Measurements from ENCODE around the gene SLC17A9. TPM values are rescaled to one million over a fixed set of nuclear protein-coding genes. Genes with fewer than 3 reads are reported as not detected.

Gene SLC17A9
- total and polyA plus RNA-seq, 4 donors = 5.3 to 54.5 (median 18.2) TPM

- Histone ChIP-seq H3K4me1 (ENCODE audit: control insufficient read depth in 1 of 2, insufficient read depth in 2 of 2, low read length in 2 of 2) (no peaks in the 10 kb centered on the region), H3K4me3 (ENCODE audit: low read length in 2 of 2) (no peak overlapping the region), H3K27me3 (ENCODE audit: control insufficient read depth in 1 of 2, insufficient read depth in 2 of 2, low read length in 1 of 2) (no peaks in the 10 kb centered on the region), H3K36me3 (ENCODE audit: control insufficient read depth in 1 of 2, insufficient read depth in 2 of 2, low read length in 1 of 2) (no peaks in the 10 kb centered on the region), H3K9me3 (ENCODE audit: control insufficient read depth, low read length) (no peaks in the 10 kb centered on the region), H3K27ac (ENCODE audit: low read depth in 1 of 2, low read length in 2 of 2) (no peak overlapping the region)
- ATAC-seq (ENCODE audit: low FRiP score) = no peak
- intact Hi-C loops (cut with DNase I) = loop anchor here in 1 of 2 donors (10.0 kb wide), 1 partner anchor 151 kb away; the partner anchor contains the start of gene OGFR
- DNase-seq = peak in 1 of 2 donors; percentile 43
- 82 to 86% methylated on average over 23 of the region's 23 CpGs for WGBS, 2 donors
Observed at GRCh38 chr20:62955519-62956386, 3.2 kb downstream of the SLC17A9 start.

DNA sequence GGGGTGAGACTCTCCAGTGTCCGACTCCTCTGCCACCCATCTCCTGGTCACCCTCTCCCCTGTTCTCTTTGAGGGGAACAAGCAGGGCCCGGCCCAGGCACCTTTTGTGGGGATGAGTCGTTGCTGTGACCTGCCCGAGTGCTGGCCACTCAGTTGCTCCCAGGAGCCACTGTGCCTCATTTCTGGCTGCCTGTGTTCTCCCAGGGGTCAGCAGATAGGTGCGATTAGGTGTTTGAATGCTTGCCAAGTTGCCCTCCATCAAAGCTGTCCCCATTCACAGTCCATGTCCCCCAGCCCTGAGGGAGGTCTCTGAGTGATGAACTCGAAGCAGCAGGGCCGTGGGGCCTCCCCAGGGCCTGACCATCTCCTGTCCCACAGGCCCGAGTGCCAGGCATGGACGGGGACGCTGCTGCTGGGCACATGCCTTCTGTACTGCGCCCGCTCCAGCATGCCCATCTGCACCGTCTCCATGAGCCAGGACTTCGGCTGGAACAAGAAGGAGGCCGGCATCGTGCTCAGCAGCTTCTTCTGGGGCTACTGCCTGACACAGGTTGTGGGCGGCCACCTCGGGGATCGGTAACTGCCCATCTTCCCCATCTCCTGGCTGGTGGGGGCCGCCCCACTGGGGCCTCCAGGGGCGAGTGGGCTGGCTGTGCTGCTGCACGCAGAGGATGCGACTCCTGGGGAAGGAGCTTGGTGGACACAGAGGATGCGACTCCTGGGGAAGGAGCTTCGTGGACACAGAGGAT, 4.1 kb downstream of the SLC17A9 start:
- intact Hi-C loops (cut with DNase I) = loop anchor here in 1 of 2 donors (10.0 kb wide), 1 partner anchor 152 kb away; the partner anchor contains the start of gene OGFR
- DNase-seq (peak in 1 of 2 donors; percentile 40), ATAC-seq (ENCODE audit: low FRiP score) (no peak)
- H3K4me3 ChIP-seq (ENCODE audit: low read length in 2 of 2) = no peak overlapping the region
- no peaks in the 10 kb centered on the region for H3K36me3 ChIP-seq (ENCODE audit: control insufficient read depth in 1 of 2, insufficient read depth in 2 of 2, low read length in 1 of 2)
- H3K9me3 ChIP-seq (ENCODE audit: control insufficient read depth, low read length) = no peaks in the 10 kb centered on the region
- H3K27ac ChIP-seq (ENCODE audit: low read depth in 1 of 2, low read length in 2 of 2) = no peak overlapping the region
- no peaks in the 10 kb centered on the region for H3K27me3 ChIP-seq (ENCODE audit: control insufficient read depth in 1 of 2, insufficient read depth in 2 of 2, low read length in 1 of 2)
- no peaks in the 10 kb centered on the region for H3K4me1 ChIP-seq (ENCODE audit: control insufficient read depth in 1 of 2, insufficient read depth in 2 of 2, low read length in 2 of 2)
- 91 to 93% methylated on average over 25 of the region's 25 CpGs for WGBS, 2 donors

DNA sequence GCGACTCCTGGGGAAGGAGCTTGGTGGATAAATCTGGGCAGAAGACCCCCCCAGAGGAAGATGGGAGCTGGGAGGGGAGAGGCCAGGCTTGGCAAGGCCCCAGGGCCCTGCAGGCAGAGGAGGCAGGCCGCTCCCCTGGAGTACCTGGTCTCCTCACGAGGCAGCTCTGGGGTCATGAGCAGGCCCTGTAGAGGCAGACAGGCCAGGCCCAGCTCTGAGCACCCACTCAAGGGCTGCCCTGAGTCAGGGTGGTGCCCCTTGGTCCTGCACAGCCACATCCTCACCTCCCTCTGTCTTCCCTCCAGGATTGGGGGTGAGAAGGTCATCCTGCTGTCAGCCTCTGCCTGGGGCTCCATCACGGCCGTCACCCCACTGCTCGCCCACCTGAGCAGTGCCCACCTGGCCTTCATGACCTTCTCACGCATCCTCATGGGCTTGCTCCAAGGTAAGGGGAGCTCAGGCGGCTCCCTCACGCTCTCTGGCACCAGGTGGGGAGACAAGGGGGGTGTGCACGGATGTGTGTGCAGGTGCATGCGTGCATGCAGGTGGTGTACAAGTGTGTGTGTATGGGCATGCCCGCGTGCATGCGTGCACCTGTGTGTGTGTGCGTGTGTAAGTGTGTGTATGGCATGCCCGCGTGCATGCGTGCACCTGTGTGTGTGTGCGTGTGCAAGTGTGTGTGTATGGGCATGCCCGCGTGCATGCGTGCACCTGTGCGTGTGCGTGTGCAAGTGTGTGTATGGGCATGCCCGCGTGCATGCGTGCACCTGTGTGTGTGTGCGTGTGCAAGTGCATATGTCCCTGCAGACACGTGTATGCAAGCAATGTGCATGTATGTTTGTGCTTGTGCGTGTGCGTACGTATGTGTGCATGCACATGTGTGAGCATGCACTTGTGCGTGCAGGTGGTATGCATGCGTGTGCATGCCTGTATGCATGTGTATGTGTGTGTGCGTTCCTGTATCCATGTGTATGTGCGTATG, 4.9 kb downstream of the SLC17A9 start:
- ATAC-seq (ENCODE audit: low FRiP score) = no peak
- H3K4me3 ChIP-seq (ENCODE audit: low read length in 2 of 2) = no peak overlapping the region
- H3K9me3 ChIP-seq (ENCODE audit: control insufficient read depth, low read length) = no peaks in the 10 kb centered on the region
- DNase-seq = peak in 1 of 2 donors; percentile 40
- H3K27me3 ChIP-seq (ENCODE audit: control insufficient read depth in 1 of 2, insufficient read depth in 2 of 2, low read length in 1 of 2) = no peaks in the 10 kb centered on the region
- H3K4me1 ChIP-seq (ENCODE audit: control insufficient read depth in 1 of 2, insufficient read depth in 2 of 2, low read length in 2 of 2) = no peaks in the 10 kb centered on the region
- H3K27ac ChIP-seq (ENCODE audit: low read depth in 1 of 2, low read length in 2 of 2) = no peak overlapping the region
- no peaks in the 10 kb centered on the region for H3K36me3 ChIP-seq (ENCODE audit: control insufficient read depth in 1 of 2, insufficient read depth in 2 of 2, low read length in 1 of 2)
- 93 to 97% methylated on average over 36 of the region's 36 CpGs for WGBS, 2 donors
- intact Hi-C loops (cut with DNase I) = loop anchor here in 1 of 2 donors (10.0 kb wide), 1 partner anchor 153 kb away; the partner anchor contains the start of gene OGFR

DNA sequence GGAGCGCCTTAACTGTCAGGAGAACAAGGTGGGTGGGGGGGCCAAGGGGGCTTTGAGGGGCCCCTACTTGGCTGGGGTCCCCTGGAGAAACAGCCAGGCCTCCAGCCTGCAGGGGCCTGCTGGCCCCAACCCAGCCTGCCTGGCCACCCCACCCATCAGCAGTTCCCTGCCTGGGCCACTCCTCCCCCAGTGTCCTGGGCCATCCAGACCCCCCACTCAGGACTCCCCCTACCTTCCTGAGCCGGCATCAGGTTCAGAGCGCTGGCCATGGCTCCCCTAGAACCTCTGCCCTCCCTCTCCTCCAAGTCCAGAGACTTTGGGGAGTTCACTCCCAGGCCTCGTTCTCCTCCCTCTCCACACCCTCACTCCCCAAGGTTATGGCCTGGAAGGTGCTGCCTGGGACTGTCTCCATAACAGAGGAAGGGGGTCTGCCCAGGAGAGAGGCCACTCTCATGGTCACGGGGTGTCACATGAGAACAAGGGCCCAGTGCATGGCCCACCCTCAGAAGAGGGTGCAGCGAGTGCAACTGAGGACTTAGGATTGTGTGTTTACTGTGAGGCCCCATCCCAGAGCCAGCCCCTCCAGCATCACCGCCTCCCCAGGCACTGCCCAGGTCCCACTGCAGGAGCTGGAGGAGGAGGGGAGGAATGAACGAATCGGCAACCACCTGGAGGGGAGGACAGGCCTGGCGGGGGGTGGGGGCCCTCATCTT, 6.0 kb downstream of the SLC17A9 start:
- DNase-seq (no peak), ATAC-seq (ENCODE audit: low FRiP score) (no peak)
- Histone ChIP-seq H3K27me3 (ENCODE audit: control insufficient read depth in 1 of 2, insufficient read depth in 2 of 2, low read length in 1 of 2) (no peaks in the 10 kb centered on the region), H3K9me3 (ENCODE audit: control insufficient read depth, low read length) (no peaks in the 10 kb centered on the region), H3K4me3 (ENCODE audit: low read length in 2 of 2) (no peak overlapping the region), H3K4me1 (ENCODE audit: control insufficient read depth in 1 of 2, insufficient read depth in 2 of 2, low read length in 2 of 2) (no peaks in the 10 kb centered on the region), H3K36me3 (ENCODE audit: control insufficient read depth in 1 of 2, insufficient read depth in 2 of 2, low read length in 1 of 2) (peaks cover 0 to 2% of the 10 kb centered on the region in 2 donors), H3K27ac (ENCODE audit: low read depth in 1 of 2, low read length in 2 of 2) (no peak overlapping the region)
- WGBS, 2 donors = 84 to 86% methylated on average over 10 of the region's 10 CpGs
- intact Hi-C loops (cut with DNase I) = loop anchor here in 1 of 2 donors (10.0 kb wide), 1 partner anchor 154 kb away; the partner anchor contains the start of gene OGFR

DNA sequence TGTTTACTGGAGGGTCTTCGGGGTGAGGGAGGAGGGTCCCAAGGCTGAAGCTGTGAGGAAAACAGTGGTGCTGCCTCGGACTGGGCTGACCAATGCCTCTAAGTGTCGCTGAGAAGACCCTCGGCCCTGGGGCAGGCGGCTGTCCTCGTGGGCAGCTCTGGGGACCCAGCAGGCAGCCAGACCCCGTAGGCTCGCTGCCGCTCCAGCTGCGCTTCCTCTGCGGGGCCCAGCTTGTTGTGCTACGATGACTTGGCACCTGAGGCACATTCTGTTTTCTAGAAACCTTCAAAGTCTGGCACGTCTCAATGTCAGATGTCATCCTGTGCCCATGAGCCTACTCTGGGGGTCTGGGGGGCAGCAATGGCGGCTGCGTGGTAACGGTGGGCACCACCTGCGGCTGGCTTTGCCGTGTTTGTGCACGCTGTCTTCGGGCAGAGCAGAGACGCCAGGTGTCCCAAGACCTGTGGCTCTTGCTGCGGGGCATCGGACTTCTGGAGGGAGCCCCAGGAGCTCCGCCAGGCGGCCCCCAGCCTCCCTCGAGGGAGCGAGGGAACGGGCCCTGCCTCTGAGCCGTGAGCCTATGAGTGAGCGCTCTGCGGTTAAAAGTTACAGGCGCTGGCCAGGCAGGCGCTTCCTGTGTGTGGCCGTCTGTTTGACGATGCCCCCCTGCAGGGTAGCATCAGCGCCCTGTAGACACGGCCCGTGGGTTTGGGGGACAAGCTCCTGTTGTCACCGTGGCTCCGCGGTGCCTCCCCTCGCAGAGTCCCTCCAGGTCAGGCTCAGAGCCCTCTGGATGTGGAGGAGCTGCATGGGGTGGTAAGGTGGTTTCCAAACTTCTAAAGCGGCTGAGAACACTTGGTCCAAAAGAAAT, 6.8 kb downstream of the SLC17A9 start:
- no peaks in the 10 kb centered on the region for H3K9me3 ChIP-seq (ENCODE audit: control insufficient read depth, low read length)
- H3K4me1 ChIP-seq (ENCODE audit: control insufficient read depth in 1 of 2, insufficient read depth in 2 of 2, low read length in 2 of 2) = no peaks in the 10 kb centered on the region
- H3K27ac ChIP-seq (ENCODE audit: low read depth in 1 of 2, low read length in 2 of 2) = no peak overlapping the region
- intact Hi-C loops (cut with DNase I) = loop anchor here in 1 of 2 donors (10.0 kb wide), 1 partner anchor 155 kb away; the partner anchor contains the start of gene OGFR
- 84 to 88% methylated on average over 43 of the region's 43 CpGs for WGBS, 2 donors
- no peaks in the 10 kb centered on the region for H3K27me3 ChIP-seq (ENCODE audit: control insufficient read depth in 1 of 2, insufficient read depth in 2 of 2, low read length in 1 of 2)
- no peak for ATAC-seq (ENCODE audit: low FRiP score)
- peaks cover 0 to 2% of the 10 kb centered on the region in 2 donors for H3K36me3 ChIP-seq (ENCODE audit: control insufficient read depth in 1 of 2, insufficient read depth in 2 of 2, low read length in 1 of 2)
- no peak overlapping the region for H3K4me3 ChIP-seq (ENCODE audit: low read length in 2 of 2)
- no peak for DNase-seq

GRCh38 chr20:62959998-62960436, 7.5 kb downstream of the SLC17A9 start:
- no peaks in the 10 kb centered on the region for H3K27me3 ChIP-seq (ENCODE audit: control insufficient read depth in 1 of 2, insufficient read depth in 2 of 2, low read length in 1 of 2)
- 94 to 95% methylated on average over 20 of the region's 20 CpGs for WGBS, 2 donors
- no peaks in the 10 kb centered on the region for H3K9me3 ChIP-seq (ENCODE audit: control insufficient read depth, low read length)
- ATAC-seq (ENCODE audit: low FRiP score) (no peak), DNase-seq (no peak)
- intact Hi-C loops (cut with DNase I) = loop anchor here in 1 of 2 donors (10.0 kb wide), 1 partner anchor 155 kb away; the partner anchor contains the start of gene OGFR
- peaks cover 0 to 2% of the 10 kb centered on the region in 2 donors for H3K36me3 ChIP-seq (ENCODE audit: control insufficient read depth in 1 of 2, insufficient read depth in 2 of 2, low read length in 1 of 2)
- H3K4me1 ChIP-seq (ENCODE audit: control insufficient read depth in 1 of 2, insufficient read depth in 2 of 2, low read length in 2 of 2) = no peaks in the 10 kb centered on the region
- H3K4me3 ChIP-seq (ENCODE audit: low read length in 2 of 2) = no peak overlapping the region
- no peak overlapping the region for H3K27ac ChIP-seq (ENCODE audit: low read depth in 1 of 2, low read length in 2 of 2)

All from aorta (tissue), 5 donors.